Measurements from ENCODE around the gene SLC1A2.

GRCh38 chr11:35232891-35233330 is 186.4 kb downstream of the SLC1A2 start:
- TF ChIP-seq EZH2 (IDR thresholded peaks at IDR 0.05; ENCODE audit: borderline replicate concordance, low read depth, low read length, severe bottlenecking) (no peak), POLR2A (IDR thresholded peaks at IDR 0.05; ENCODE audit: low read depth, low read length) (no peak), CTCF (IDR thresholded peaks at IDR 0.05; ENCODE audit: extremely low read depth in 1 of 2, insufficient read depth in 1 of 2, low read depth in 1 of 2, low read length in 2 of 2) (no peak), MYC (IDR thresholded peaks at IDR 0.05; ENCODE audit: low read depth, low read length) (no peak), POLR2AphosphoS5 (IDR thresholded peaks at IDR 0.05; ENCODE audit: insufficient read depth, low read depth, low read length) (no peak), MAX (IDR thresholded peaks at IDR 0.05; ENCODE audit: insufficient read depth, insufficient read length) (no peak), JUN (IDR thresholded peaks at IDR 0.05; ENCODE audit: borderline replicate concordance, insufficient read depth, insufficient read length, low read depth) (no peak), GATA2 (IDR thresholded peaks at IDR 0.05; ENCODE audit: insufficient read depth, insufficient read length, low read depth, low read length) (no peak), FOS (IDR thresholded peaks at IDR 0.05; ENCODE audit: borderline replicate concordance, insufficient read depth, low read length) (no peak)

Data from endothelial cell of umbilical vein (primary cell).